Panc1 (cell line): Measurements from ENCODE around the gene ACACA. TPM values are rescaled to one million over a fixed set of nuclear protein-coding genes. Genes with fewer than 3 reads are reported as not detected.

Experiments used
- ATAC-seq: fragments of 200-7000 bp; cut with Tn5 transposase; 2 replicates; pipeline ENCODE4 v1.9.1; 2020; ENCODE audit warnings: mild to moderate bottlenecking, moderate library complexity
- BruUV-seq: library from RNA; stranded (reverse); fragments of 400-500 nt; replicated peaks from 2 replicates; lab custom pipeline; 2021; lab: Mats Ljungman, UMichigan
- CTCF ChIA-PET: fragments of 300-600 bp; sonication (Branson Sonifier 250); formaldehyde crosslinking; loops from one replicate; lab custom pipeline; 2022; ENCODE audit warnings: antibody characterized with exemption; lab: Charles Lee
- POLR2A ChIA-PET: fragments of 300-600 bp; sonication (Branson Sonifier 250); formaldehyde crosslinking; loops from one replicate; lab custom pipeline; 2022; ENCODE audit warnings: antibody characterized with exemption; lab: Charles Lee
- DNase-seq: peaks from one replicate; pipeline ENCODE4 v3.0.0-alpha.2; 2010; ENCODE audit warnings: low read depth, low spot score
- H3K27ac ChIP-seq: 2 replicates; pipeline ENCODE4 v1.5.1; 2011; ENCODE audit warnings: mild to moderate bottlenecking, low read length, inconsistent platforms
- H3K27me3 ChIP-seq: fragments of 200-500 bp; sonication (Bioruptor generic); 2 replicates; pipeline ENCODE4 v1.6.0; 2014; ENCODE audit warnings: low read length, inconsistent platforms; ENCODE audit not compliant: control insufficient read depth, insufficient read depth
- H3K36me3 ChIP-seq: fragments of 200-500 bp; sonication (Bioruptor generic); 2 replicates; pipeline ENCODE4 v1.5.1; 2014; ENCODE audit warnings: inconsistent platforms, mild to moderate bottlenecking, low read length, moderate library complexity; ENCODE audit not compliant: control insufficient read depth, insufficient read depth
- H3K4me1 ChIP-seq: 2 replicates; pipeline ENCODE4 v1.5.1; 2011; ENCODE audit warnings: inconsistent platforms, mild to moderate bottlenecking, low read length, moderate library complexity; ENCODE audit not compliant: control insufficient read depth, insufficient read depth
- H3K4me3 ChIP-seq, 2 experiments: 2 replicates each; pipeline ENCODE4 v1.5.1; 2011 to 2012; ENCODE audit warnings: low read depth in 2 of 2, low read length in 2 of 2, mild to moderate bottlenecking in 2 of 2, inconsistent platforms in 1 of 2, moderate library complexity in 1 of 2
- H3K9me3 ChIP-seq: fragments of 200-500 bp; sonication (Bioruptor generic); 2 replicates; pipeline ENCODE4 v1.5.1; 2014; ENCODE audit warnings: low read depth, mild to moderate bottlenecking, inconsistent platforms, low read length, moderate library complexity; ENCODE audit not compliant: control insufficient read depth, insufficient read depth
- POLR2AphosphoS5 ChIP-seq: IDR thresholded peaks from 2 replicates; pipeline ENCODE4 v1.6.1; 2012; ENCODE audit warnings: mild to moderate bottlenecking, low read depth, low read length, moderate library complexity
- SIN3A ChIP-seq: IDR thresholded peaks from 2 replicates; pipeline ENCODE4 v1.6.1; 2012; ENCODE audit warnings: low read depth, mild to moderate bottlenecking, low read length, moderate library complexity, borderline replicate concordance; ENCODE audit not compliant: insufficient read depth
- TCF7L2 ChIP-seq: IDR thresholded peaks from 2 replicates; pipeline ENCODE4 v1.6.1; 2011; ENCODE audit warnings: mild to moderate bottlenecking, low read depth, low read length, inconsistent platforms
- in situ Hi-C: cut with HindIII; loops from 2 replicates; pipeline ENCODE4 v1.10.0; 2016; ENCODE audit warnings: low sequenced_read_pairs, low pct_unique_long_range_greater_than_20kb
- intact Hi-C: fragments of 100-400 bp; cut with micrococcal nuclease; formaldehyde crosslinking; loops from one replicate; pipeline ENCODE4 v1.10.0; 2022; ENCODE audit not compliant: unreplicated experiment
- total RNA-seq: library from RNA; stranded (reverse); gene quantifications from one replicate; pipeline ENCODE4 v1.2.1, GENCODE V29; 2021; ENCODE audit not compliant: unreplicated experiment
- TF ChIP-seq, protein P1 (sequence below): fragments of 450-650 bp; IDR thresholded peaks from 2 replicates; pipeline ENCODE4 v1.5.1; 2017; ENCODE audit warnings: mild to moderate bottlenecking
- TF ChIP-seq, protein P2 (sequence below), 2 experiments: IDR thresholded peaks; 2 replicates each; pipeline ENCODE4 v1.6.1; 2011 to 2012; ENCODE audit warnings: low read depth in 2 of 2, control low read depth in 1 of 2, low read length in 1 of 2, mild to moderate bottlenecking in 1 of 2, moderate library complexity in 1 of 2; ENCODE audit not compliant: insufficient read depth in 1 of 2

Gene ACACA
- total RNA-seq, 1 experiment from 2014 or later = 131 TPM

DNA sequence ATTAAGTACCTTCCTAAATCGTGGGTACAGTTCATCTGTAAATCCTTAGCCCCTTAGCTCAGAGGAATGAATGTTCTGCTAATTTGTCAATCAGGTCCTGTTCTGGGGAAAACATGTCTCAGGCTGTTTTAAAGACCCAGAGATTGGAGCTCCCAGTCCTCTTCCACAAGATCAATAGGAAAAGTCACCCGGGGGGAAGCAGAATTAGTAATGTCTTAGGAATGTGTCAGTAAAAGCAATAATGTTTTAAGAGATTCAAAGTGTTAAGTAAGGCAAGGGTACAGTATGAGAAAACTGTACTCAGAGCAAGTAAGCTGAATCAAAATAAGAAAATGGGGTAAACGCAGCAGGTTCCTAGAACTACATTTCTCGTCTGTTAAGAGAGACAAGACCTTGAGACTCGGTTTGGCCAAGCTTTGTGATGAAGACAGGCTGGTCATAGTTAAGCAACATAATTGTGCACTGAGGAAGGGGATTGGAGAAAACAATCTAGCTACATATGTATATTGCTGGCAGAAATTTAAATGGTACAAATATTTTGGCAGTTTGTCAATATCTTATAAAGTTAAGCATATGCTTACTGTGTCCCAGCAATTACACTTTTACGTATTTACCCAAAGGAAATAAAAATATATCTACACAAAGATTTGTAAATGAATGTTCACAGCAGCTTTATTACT, 223.7 kb downstream of the ACACA start:
- CTCF ChIA-PET = no interaction called here
- TF ChIP-seq, protein P1, sequence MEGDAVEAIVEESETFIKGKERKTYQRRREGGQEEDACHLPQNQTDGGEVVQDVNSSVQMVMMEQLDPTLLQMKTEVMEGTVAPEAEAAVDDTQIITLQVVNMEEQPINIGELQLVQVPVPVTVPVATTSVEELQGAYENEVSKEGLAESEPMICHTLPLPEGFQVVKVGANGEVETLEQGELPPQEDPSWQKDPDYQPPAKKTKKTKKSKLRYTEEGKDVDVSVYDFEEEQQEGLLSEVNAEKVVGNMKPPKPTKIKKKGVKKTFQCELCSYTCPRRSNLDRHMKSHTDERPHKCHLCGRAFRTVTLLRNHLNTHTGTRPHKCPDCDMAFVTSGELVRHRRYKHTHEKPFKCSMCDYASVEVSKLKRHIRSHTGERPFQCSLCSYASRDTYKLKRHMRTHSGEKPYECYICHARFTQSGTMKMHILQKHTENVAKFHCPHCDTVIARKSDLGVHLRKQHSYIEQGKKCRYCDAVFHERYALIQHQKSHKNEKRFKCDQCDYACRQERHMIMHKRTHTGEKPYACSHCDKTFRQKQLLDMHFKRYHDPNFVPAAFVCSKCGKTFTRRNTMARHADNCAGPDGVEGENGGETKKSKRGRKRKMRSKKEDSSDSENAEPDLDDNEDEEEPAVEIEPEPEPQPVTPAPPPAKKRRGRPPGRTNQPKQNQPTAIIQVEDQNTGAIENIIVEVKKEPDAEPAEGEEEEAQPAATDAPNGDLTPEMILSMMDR = no peak
- TF ChIP-seq POLR2AphosphoS5 (no peak), SIN3A (no peak), TCF7L2 (no peak)
- TF ChIP-seq, protein P2, sequence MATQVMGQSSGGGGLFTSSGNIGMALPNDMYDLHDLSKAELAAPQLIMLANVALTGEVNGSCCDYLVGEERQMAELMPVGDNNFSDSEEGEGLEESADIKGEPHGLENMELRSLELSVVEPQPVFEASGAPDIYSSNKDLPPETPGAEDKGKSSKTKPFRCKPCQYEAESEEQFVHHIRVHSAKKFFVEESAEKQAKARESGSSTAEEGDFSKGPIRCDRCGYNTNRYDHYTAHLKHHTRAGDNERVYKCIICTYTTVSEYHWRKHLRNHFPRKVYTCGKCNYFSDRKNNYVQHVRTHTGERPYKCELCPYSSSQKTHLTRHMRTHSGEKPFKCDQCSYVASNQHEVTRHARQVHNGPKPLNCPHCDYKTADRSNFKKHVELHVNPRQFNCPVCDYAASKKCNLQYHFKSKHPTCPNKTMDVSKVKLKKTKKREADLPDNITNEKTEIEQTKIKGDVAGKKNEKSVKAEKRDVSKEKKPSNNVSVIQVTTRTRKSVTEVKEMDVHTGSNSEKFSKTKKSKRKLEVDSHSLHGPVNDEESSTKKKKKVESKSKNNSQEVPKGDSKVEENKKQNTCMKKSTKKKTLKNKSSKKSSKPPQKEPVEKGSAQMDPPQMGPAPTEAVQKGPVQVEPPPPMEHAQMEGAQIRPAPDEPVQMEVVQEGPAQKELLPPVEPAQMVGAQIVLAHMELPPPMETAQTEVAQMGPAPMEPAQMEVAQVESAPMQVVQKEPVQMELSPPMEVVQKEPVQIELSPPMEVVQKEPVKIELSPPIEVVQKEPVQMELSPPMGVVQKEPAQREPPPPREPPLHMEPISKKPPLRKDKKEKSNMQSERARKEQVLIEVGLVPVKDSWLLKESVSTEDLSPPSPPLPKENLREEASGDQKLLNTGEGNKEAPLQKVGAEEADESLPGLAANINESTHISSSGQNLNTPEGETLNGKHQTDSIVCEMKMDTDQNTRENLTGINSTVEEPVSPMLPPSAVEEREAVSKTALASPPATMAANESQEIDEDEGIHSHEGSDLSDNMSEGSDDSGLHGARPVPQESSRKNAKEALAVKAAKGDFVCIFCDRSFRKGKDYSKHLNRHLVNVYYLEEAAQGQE (IDR thresholded peaks at IDR 0.05; ENCODE audit: insufficient read depth in 1 of 2, low read depth in 2 of 2, low read length in 1 of 2) = no peak
- H3K4me1 ChIP-seq = no peaks in the 10 kb centered on the region
- no peak overlapping the region for H3K27ac ChIP-seq
- no peaks in the 10 kb centered on the region for H3K27me3 ChIP-seq
- no peak overlapping the region for H3K4me3 ChIP-seq
- BruUV-seq = no TSS peak
- H3K9me3 ChIP-seq = no peaks in the 10 kb centered on the region
- DNase-seq = no peak
- H3K36me3 ChIP-seq = peaks cover 12% of the 10 kb centered on the region; the same call in 1 of the 2 replicates
- POLR2A ChIA-PET = no interaction called here
- intact Hi-C loops = no loop called here
- ATAC-seq = no peak
- in situ Hi-C loops = no loop called here

DNA sequence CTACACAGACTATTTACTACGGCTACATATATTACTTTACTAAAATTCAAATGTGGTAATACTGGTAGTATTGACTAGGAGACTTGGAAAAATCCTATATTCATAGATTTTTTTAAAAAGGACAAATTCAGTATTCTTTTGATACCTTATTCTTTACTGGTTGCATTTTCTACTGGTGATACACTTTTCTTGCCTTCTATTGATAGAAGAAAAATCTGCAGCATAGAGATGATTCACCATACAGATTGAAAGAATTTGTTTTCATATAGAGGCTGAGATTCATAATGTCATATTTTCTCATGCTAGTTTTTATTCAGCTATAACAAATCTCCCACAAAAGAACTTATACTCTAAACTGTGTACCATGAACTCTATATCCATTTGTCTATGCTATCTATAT, 226.3 kb downstream of the ACACA start:
- ChIA-PET POLR2A (no interaction called here), CTCF (no interaction called here)
- ATAC-seq (no peak), DNase-seq (no peak)
- in situ Hi-C loops = no loop called here
- Histone ChIP-seq H3K27ac (no peak overlapping the region), H3K4me1 (no peaks in the 10 kb centered on the region), H3K4me3 (no peak overlapping the region), H3K9me3 (no peaks in the 10 kb centered on the region), H3K36me3 (peaks cover 15% of the 10 kb centered on the region; the same call in 1 of the 2 replicates), H3K27me3 (no peaks in the 10 kb centered on the region)
- TF ChIP-seq, protein P1 = no peak
- TF ChIP-seq SIN3A (no peak), TCF7L2 (no peak), POLR2AphosphoS5 (no peak)
- TF ChIP-seq, protein P2 (IDR thresholded peaks at IDR 0.05; ENCODE audit: insufficient read depth in 1 of 2, low read depth in 2 of 2, low read length in 1 of 2) = no peak
- no TSS peak for BruUV-seq
- intact Hi-C loops = no loop called here
